ENCODE results near the gene PPP1R2.

The PPP1R2 gene

GRCh38 chr3:195587824-195588223, 44.7 kb upstream of the PPP1R2 start:
- Histone ChIP-seq H4K20me1 (ENCODE audit: insufficient read depth, low read length) (no peaks in the 10 kb centered on the region), H3K4me2 (ENCODE audit: insufficient read depth, low read length) (no peak overlapping the region), H3K9ac (ENCODE audit: low read depth, low read length) (no peak overlapping the region), H3K27ac (ENCODE audit: low read length) (no peak overlapping the region), H3K9me3 (ENCODE audit: insufficient read depth, low read length, severe bottlenecking) (peaks cover 6% of the 10 kb centered on the region), H3K4me3 (ENCODE audit: low read depth in 1 of 2, low read length in 2 of 2) (no peak overlapping the region), H3K79me2 (ENCODE audit: insufficient read depth, low read length) (no peaks in the 10 kb centered on the region), H3K36me3 (ENCODE audit: insufficient read depth, low read length) (no peaks in the 10 kb centered on the region), H2AFZ (ENCODE audit: low read depth, low read length) (no peak overlapping the region), H3K27me3 (ENCODE audit: insufficient read depth, low read length, poor library complexity) (peaks cover 7% of the 10 kb centered on the region), H3K4me1 (ENCODE audit: insufficient read depth, low read length) (peaks cover 13% of the 10 kb centered on the region)
- TF ChIP-seq CTCF (IDR thresholded peaks at IDR 0.05; ENCODE audit: borderline replicate concordance, extremely low read depth, low read length, poor library complexity, severe bottlenecking) (no peak), EZH2 (IDR thresholded peaks at IDR 0.05; ENCODE audit: borderline replicate concordance, low read depth, low read length, severe bottlenecking) (no peak)
- DNase-seq (no peak), ATAC-seq (ENCODE audit: insufficient read depth, low read depth) (no peak)

DNA sequence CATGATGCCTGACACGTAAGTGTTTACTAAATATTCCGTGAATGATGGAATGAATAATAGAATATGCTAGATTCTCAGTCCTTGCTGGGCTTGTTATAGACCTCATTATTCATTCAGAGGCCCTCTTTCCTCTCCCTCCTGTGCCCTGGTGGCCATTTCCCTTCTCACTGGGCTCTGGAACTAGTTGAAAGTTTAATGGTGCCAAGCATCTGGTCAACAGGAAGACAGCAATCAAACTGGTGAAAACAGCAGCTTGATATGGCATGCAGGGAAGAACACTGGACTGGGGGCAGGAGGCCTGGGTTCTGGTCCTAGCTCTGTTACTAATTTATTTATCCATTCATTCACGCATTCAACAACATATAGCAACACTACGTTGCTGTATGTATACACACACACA, 44.3 kb upstream of the PPP1R2 start:
- peaks cover 13% of the 10 kb centered on the region for H3K4me1 ChIP-seq (ENCODE audit: insufficient read depth, low read length)
- TF ChIP-seq CTCF (IDR thresholded peaks at IDR 0.05; ENCODE audit: borderline replicate concordance, extremely low read depth, low read length, poor library complexity, severe bottlenecking) (no peak), EZH2 (IDR thresholded peaks at IDR 0.05; ENCODE audit: borderline replicate concordance, low read depth, low read length, severe bottlenecking) (no peak)

DNA sequence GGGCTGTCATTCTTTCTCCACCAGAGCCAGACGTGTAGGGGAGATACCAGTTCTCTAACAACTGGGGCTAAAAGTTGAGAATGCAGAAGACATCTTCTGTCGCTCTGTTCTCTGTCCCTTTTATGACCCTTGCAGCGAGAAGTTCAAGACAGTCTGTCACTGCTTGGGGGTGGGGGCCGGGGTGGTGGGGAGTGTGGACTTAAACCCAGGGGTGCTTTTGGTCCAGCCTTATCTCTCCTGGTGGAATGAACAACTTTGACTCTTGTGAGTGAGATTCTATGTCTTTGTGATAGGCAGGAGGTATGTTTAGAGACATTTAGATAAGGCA, 41.4 kb upstream of the PPP1R2 start:
- Histone ChIP-seq H2AFZ (ENCODE audit: low read depth, low read length) (no peak overlapping the region), H3K36me3 (ENCODE audit: insufficient read depth, low read length) (no peaks in the 10 kb centered on the region), H3K27ac (ENCODE audit: low read length) (no peak overlapping the region), H3K9me3 (ENCODE audit: insufficient read depth, low read length, severe bottlenecking) (peaks cover 6% of the 10 kb centered on the region), H3K27me3 (ENCODE audit: insufficient read depth, low read length, poor library complexity) (peaks cover 7% of the 10 kb centered on the region), H4K20me1 (ENCODE audit: insufficient read depth, low read length) (no peaks in the 10 kb centered on the region), H3K4me1 (ENCODE audit: insufficient read depth, low read length) (peaks cover 13% of the 10 kb centered on the region), H3K4me3 (ENCODE audit: low read depth in 1 of 2, low read length in 2 of 2) (no peak overlapping the region), H3K9ac (ENCODE audit: low read depth, low read length) (no peak overlapping the region), H3K4me2 (ENCODE audit: insufficient read depth, low read length) (no peak overlapping the region), H3K79me2 (ENCODE audit: insufficient read depth, low read length) (no peaks in the 10 kb centered on the region)
- DNase-seq (no peak), ATAC-seq (ENCODE audit: insufficient read depth, low read depth) (no peak)
- no peak for TF ChIP-seq CTCF (IDR thresholded peaks at IDR 0.05; ENCODE audit: borderline replicate concordance, extremely low read depth, low read length, poor library complexity, severe bottlenecking)
- no peak for TF ChIP-seq EZH2 (IDR thresholded peaks at IDR 0.05; ENCODE audit: borderline replicate concordance, low read depth, low read length, severe bottlenecking)

More for the DNA sequence above, 44.3 kb upstream of the PPP1R2 start:
- Histone ChIP-seq H4K20me1 (ENCODE audit: insufficient read depth, low read length) (no peaks in the 10 kb centered on the region), H3K4me3 (ENCODE audit: low read depth in 1 of 2, low read length in 2 of 2) (no peak overlapping the region), H3K9me3 (ENCODE audit: insufficient read depth, low read length, severe bottlenecking) (peaks cover 6% of the 10 kb centered on the region), H3K36me3 (ENCODE audit: insufficient read depth, low read length) (no peaks in the 10 kb centered on the region), H2AFZ (ENCODE audit: low read depth, low read length) (no peak overlapping the region), H3K79me2 (ENCODE audit: insufficient read depth, low read length) (no peaks in the 10 kb centered on the region), H3K9ac (ENCODE audit: low read depth, low read length) (no peak overlapping the region), H3K4me2 (ENCODE audit: insufficient read depth, low read length) (no peak overlapping the region), H3K27me3 (ENCODE audit: insufficient read depth, low read length, poor library complexity) (peaks cover 7% of the 10 kb centered on the region), H3K27ac (ENCODE audit: low read length) (no peak overlapping the region)
- ATAC-seq (ENCODE audit: insufficient read depth, low read depth): no peak
- DNase-seq: no peak

Data from DND-41 (cell line).